Measurements from ENCODE around the gene RAB11FIP2.

The RAB11FIP2 gene

GRCh38 chr10:117969592-117969991 is 77.1 kb downstream of the RAB11FIP2 start:
- no peak overlapping the region for H3K9ac ChIP-seq (ENCODE audit: insufficient read length, low read depth)
- no peaks in the 10 kb centered on the region for H3K27me3 ChIP-seq (ENCODE audit: insufficient read depth, insufficient read length)
- no peak overlapping the region for H3K4me3 ChIP-seq (ENCODE audit: insufficient read length, low read depth)
- no peak for DNase-seq (ENCODE audit: low read depth, low spot score)
- H3K4me1 ChIP-seq (ENCODE audit: insufficient read depth, insufficient read length) = peaks cover 2% of the 10 kb centered on the region
- TF ChIP-seq YY1 (IDR thresholded peaks at IDR 0.05; ENCODE audit: insufficient read depth, insufficient read length) (no peak), ZNF274 (IDR thresholded peaks at IDR 0.05; ENCODE audit: low read depth, low read length) (no peak), SUZ12 (IDR thresholded peaks at IDR 0.05; ENCODE audit: extremely low read depth, insufficient read depth, insufficient read length) (no peak)
- no peaks in the 10 kb centered on the region for H3K36me3 ChIP-seq (ENCODE audit: insufficient read depth, insufficient read length, low read length)
- H3K9me3 ChIP-seq (ENCODE audit: insufficient read depth, low read length) = no peaks in the 10 kb centered on the region

- H3K4me3 ChIP-seq (ENCODE audit: insufficient read length, low read depth) = no peak overlapping the region
- no peak overlapping the region for H3K9ac ChIP-seq (ENCODE audit: insufficient read length, low read depth)
- no peak for DNase-seq (ENCODE audit: low read depth, low spot score)
- H3K9me3 ChIP-seq (ENCODE audit: insufficient read depth, low read length) = no peaks in the 10 kb centered on the region
- no peaks in the 10 kb centered on the region for H3K36me3 ChIP-seq (ENCODE audit: insufficient read depth, insufficient read length, low read length)
- H3K4me1 ChIP-seq (ENCODE audit: insufficient read depth, insufficient read length) = peaks cover 2% of the 10 kb centered on the region
- TF ChIP-seq ZNF274 (IDR thresholded peaks at IDR 0.05; ENCODE audit: low read depth, low read length) = no peak
- no peaks in the 10 kb centered on the region for H3K27me3 ChIP-seq (ENCODE audit: insufficient read depth, insufficient read length)
Observed at GRCh38 chr10:117968354-117969182, 78.2 kb downstream of the RAB11FIP2 start.

- Histone ChIP-seq H3K36me3 (ENCODE audit: insufficient read depth, insufficient read length, low read length) (no peaks in the 10 kb centered on the region), H3K9me3 (ENCODE audit: insufficient read depth, low read length) (no peaks in the 10 kb centered on the region), H3K9ac (ENCODE audit: insufficient read length, low read depth) (no peak overlapping the region), H3K4me1 (ENCODE audit: insufficient read depth, insufficient read length) (peaks cover 2% of the 10 kb centered on the region), H3K4me3 (ENCODE audit: insufficient read length, low read depth) (no peak overlapping the region), H3K27me3 (ENCODE audit: insufficient read depth, insufficient read length) (no peaks in the 10 kb centered on the region)
- TF ChIP-seq SUZ12 (IDR thresholded peaks at IDR 0.05; ENCODE audit: extremely low read depth, insufficient read depth, insufficient read length) (no peak), YY1 (IDR thresholded peaks at IDR 0.05; ENCODE audit: insufficient read depth, insufficient read length) (no peak), ZNF274 (IDR thresholded peaks at IDR 0.05; ENCODE audit: low read depth, low read length) (no peak)
- DNase-seq (ENCODE audit: low read depth, low spot score) = no peak
Observed at GRCh38 chr10:117967149-117967650, 79.5 kb downstream of the RAB11FIP2 start.

GRCh38 chr10:117965984-117966383 is 80.8 kb downstream of the RAB11FIP2 start:
- Histone ChIP-seq H3K9me3 (ENCODE audit: insufficient read depth, low read length) (no peaks in the 10 kb centered on the region), H3K9ac (ENCODE audit: insufficient read length, low read depth) (no peak overlapping the region), H3K4me1 (ENCODE audit: insufficient read depth, insufficient read length) (peaks cover 2% of the 10 kb centered on the region), H3K36me3 (ENCODE audit: insufficient read depth, insufficient read length, low read length) (no peaks in the 10 kb centered on the region), H3K27me3 (ENCODE audit: insufficient read depth, insufficient read length) (no peaks in the 10 kb centered on the region), H3K4me3 (ENCODE audit: insufficient read length, low read depth) (no peak overlapping the region)
- TF ChIP-seq ZNF274 (IDR thresholded peaks at IDR 0.05; ENCODE audit: low read depth, low read length) (no peak), SUZ12 (IDR thresholded peaks at IDR 0.05; ENCODE audit: extremely low read depth, insufficient read depth, insufficient read length) (no peak), YY1 (IDR thresholded peaks at IDR 0.05; ENCODE audit: insufficient read depth, insufficient read length) (no peak)
- DNase-seq (ENCODE audit: low read depth, low spot score) = no peak

- Histone ChIP-seq H3K27me3 (ENCODE audit: insufficient read depth, insufficient read length) (no peaks in the 10 kb centered on the region), H3K9me3 (ENCODE audit: insufficient read depth, low read length) (no peaks in the 10 kb centered on the region), H3K9ac (ENCODE audit: insufficient read length, low read depth) (no peak overlapping the region), H3K4me3 (ENCODE audit: insufficient read length, low read depth) (no peak overlapping the region), H3K36me3 (ENCODE audit: insufficient read depth, insufficient read length, low read length) (no peaks in the 10 kb centered on the region), H3K4me1 (ENCODE audit: insufficient read depth, insufficient read length) (peaks cover 2% of the 10 kb centered on the region)
- TF ChIP-seq SUZ12 (IDR thresholded peaks at IDR 0.05; ENCODE audit: extremely low read depth, insufficient read depth, insufficient read length) (no peak), ZNF274 (IDR thresholded peaks at IDR 0.05; ENCODE audit: low read depth, low read length) (no peak), YY1 (IDR thresholded peaks at IDR 0.05; ENCODE audit: insufficient read depth, insufficient read length) (no peak)
- DNase-seq (ENCODE audit: low read depth, low spot score) = no peak
Observed at GRCh38 chr10:117964536-117964935, 82.2 kb downstream of the RAB11FIP2 start.

- Histone ChIP-seq H3K9ac (ENCODE audit: insufficient read length, low read depth) (no peak overlapping the region), H3K27me3 (ENCODE audit: insufficient read depth, insufficient read length) (no peaks in the 10 kb centered on the region), H3K4me1 (ENCODE audit: insufficient read depth, insufficient read length) (no peaks in the 10 kb centered on the region), H3K9me3 (ENCODE audit: insufficient read depth, low read length) (no peaks in the 10 kb centered on the region), H3K4me3 (ENCODE audit: insufficient read length, low read depth) (no peak overlapping the region), H3K36me3 (ENCODE audit: insufficient read depth, insufficient read length, low read length) (no peaks in the 10 kb centered on the region)
- no peak for TF ChIP-seq SUZ12 (IDR thresholded peaks at IDR 0.05; ENCODE audit: extremely low read depth, insufficient read depth, insufficient read length)
- no peak for TF ChIP-seq YY1 (IDR thresholded peaks at IDR 0.05; ENCODE audit: insufficient read depth, insufficient read length)
- no peak for TF ChIP-seq ZNF274 (IDR thresholded peaks at IDR 0.05; ENCODE audit: low read depth, low read length)
- no peak for DNase-seq (ENCODE audit: low read depth, low spot score)
Observed at GRCh38 chr10:117960345-117960935, 86.3 kb downstream of the RAB11FIP2 start.

GRCh38 chr10:117956972-117957371 is 89.8 kb downstream of the RAB11FIP2 start:
- no peak overlapping the region for H3K4me3 ChIP-seq (ENCODE audit: insufficient read length, low read depth)
- no peaks in the 10 kb centered on the region for H3K36me3 ChIP-seq (ENCODE audit: insufficient read depth, insufficient read length, low read length)
- H3K27me3 ChIP-seq (ENCODE audit: insufficient read depth, insufficient read length) = no peaks in the 10 kb centered on the region
- no peak for DNase-seq (ENCODE audit: low read depth, low spot score)
- no peaks in the 10 kb centered on the region for H3K9me3 ChIP-seq (ENCODE audit: insufficient read depth, low read length)
- H3K9ac ChIP-seq (ENCODE audit: insufficient read length, low read depth) = no peak overlapping the region
- no peaks in the 10 kb centered on the region for H3K4me1 ChIP-seq (ENCODE audit: insufficient read depth, insufficient read length)
- TF ChIP-seq YY1 (IDR thresholded peaks at IDR 0.05; ENCODE audit: insufficient read depth, insufficient read length) = no peak

Measured in NT2/D1 (cell line).